ENCODE measurements around the gene SIAH2.
A peak's percentile ranks its signal among the peaks of the same experiment; 100 is the strongest.

Gene SIAH2

GRCh38 chr3:150733373-150733935, 29.5 kb downstream of the SIAH2 start:
- Histone ChIP-seq H3K9ac (ENCODE audit: insufficient read length) (no peak overlapping the region), H3K36me3 (ENCODE audit: insufficient read depth, low read length) (no peaks in the 10 kb centered on the region), H3K9me3 (ENCODE audit: low read depth, low read length) (no peaks in the 10 kb centered on the region), H3K4me3 (peak overlapping the region; percentile 55), H3K27ac (peak overlapping the region; percentile 50)
- peak; percentile 92 for DNase-seq (ENCODE audit: low read depth, low spot score)
- TF ChIP-seq FOXP2 (optimal IDR thresholded peaks at IDR 0.05; ENCODE audit: control extremely low read depth, extremely low read length, insufficient read depth) (peak; percentile 54), POLR2AphosphoS5 (IDR thresholded peaks at IDR 0.05; ENCODE audit: borderline replicate concordance, low read depth, low read length) (peak; percentile 64), EZH2 (IDR thresholded peaks at IDR 0.05) (no peak)

DNA sequence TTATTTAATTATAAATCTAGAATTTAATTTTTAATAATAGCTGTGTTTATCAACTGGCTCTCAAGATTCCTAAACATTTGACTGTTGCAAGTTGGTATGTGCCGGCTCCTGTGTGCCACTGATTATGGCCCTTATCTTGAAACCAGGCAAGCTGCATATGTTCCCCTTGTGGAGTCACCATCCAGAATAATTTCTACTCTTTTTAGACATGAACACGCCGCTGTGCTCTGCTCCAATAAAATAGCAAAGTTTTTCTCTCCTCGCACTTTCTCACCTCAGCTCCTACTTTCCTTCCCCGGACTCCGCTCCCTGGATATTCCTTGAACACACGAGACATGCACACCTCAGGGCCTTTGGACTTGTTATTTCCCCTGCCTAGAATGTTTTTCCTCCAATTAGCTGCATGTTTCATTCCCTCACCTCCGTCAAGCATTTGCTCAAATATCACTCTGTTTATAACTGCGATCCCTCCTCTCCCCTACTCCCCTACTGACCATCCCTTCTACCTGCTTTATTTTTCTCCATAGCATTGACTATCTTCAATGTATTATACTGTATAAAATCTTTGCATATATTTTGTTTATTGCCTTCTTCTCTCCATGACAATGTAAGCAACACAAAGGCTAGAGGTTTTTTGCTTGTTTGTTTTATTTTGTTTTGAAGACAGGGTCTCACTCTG, 33.1 kb downstream of the SIAH2 start:
- Histone ChIP-seq H3K9ac (ENCODE audit: insufficient read length) (no peak overlapping the region), H3K4me3 (no peak overlapping the region), H3K27ac (no peak overlapping the region), H3K9me3 (ENCODE audit: low read depth, low read length) (no peaks in the 10 kb centered on the region), H3K36me3 (ENCODE audit: insufficient read depth, low read length) (no peaks in the 10 kb centered on the region)
- no peak for TF ChIP-seq POLR2AphosphoS5 (IDR thresholded peaks at IDR 0.05; ENCODE audit: borderline replicate concordance, low read depth, low read length)
- no peak for TF ChIP-seq FOXP2 (optimal IDR thresholded peaks at IDR 0.05; ENCODE audit: control extremely low read depth, extremely low read length, insufficient read depth)
- no peak for TF ChIP-seq EZH2 (IDR thresholded peaks at IDR 0.05)
- DNase-seq (ENCODE audit: low read depth, low spot score), result no peak

- Histone ChIP-seq H3K4me3 (no peak overlapping the region), H3K36me3 (ENCODE audit: insufficient read depth, low read length) (no peaks in the 10 kb centered on the region), H3K27ac (no peak overlapping the region), H3K9ac (ENCODE audit: insufficient read length) (peak overlapping the region; percentile 0), H3K9me3 (ENCODE audit: low read depth, low read length) (no peaks in the 10 kb centered on the region)
- no peak for TF ChIP-seq FOXP2 (optimal IDR thresholded peaks at IDR 0.05; ENCODE audit: control extremely low read depth, extremely low read length, insufficient read depth)
- TF ChIP-seq POLR2AphosphoS5 (IDR thresholded peaks at IDR 0.05; ENCODE audit: borderline replicate concordance, low read depth, low read length), result no peak
- no peak for TF ChIP-seq EZH2 (IDR thresholded peaks at IDR 0.05)
- no peak for DNase-seq (ENCODE audit: low read depth, low spot score)
Measured at GRCh38 chr3:150727653-150728502, 35.1 kb downstream of the SIAH2 start.

GRCh38 chr3:150725548-150725947, 37.4 kb downstream of the SIAH2 start:
- no peak for DNase-seq (ENCODE audit: low read depth, low spot score)
- H3K27ac ChIP-seq, result no peak overlapping the region
- no peak for TF ChIP-seq POLR2AphosphoS5 (IDR thresholded peaks at IDR 0.05; ENCODE audit: borderline replicate concordance, low read depth, low read length)
- no peak for TF ChIP-seq EZH2 (IDR thresholded peaks at IDR 0.05)
- TF ChIP-seq FOXP2 (optimal IDR thresholded peaks at IDR 0.05; ENCODE audit: control extremely low read depth, extremely low read length, insufficient read depth), result no peak
- no peaks in the 10 kb centered on the region for H3K36me3 ChIP-seq (ENCODE audit: insufficient read depth, low read length)
- no peaks in the 10 kb centered on the region for H3K9me3 ChIP-seq (ENCODE audit: low read depth, low read length)
- H3K9ac ChIP-seq (ENCODE audit: insufficient read length), result no peak overlapping the region
- H3K4me3 ChIP-seq, result no peak overlapping the region

- H3K9ac ChIP-seq (ENCODE audit: insufficient read length), result no peak overlapping the region
- H3K36me3 ChIP-seq (ENCODE audit: insufficient read depth, low read length), result no peaks in the 10 kb centered on the region
- H3K27ac ChIP-seq, result no peak overlapping the region
- DNase-seq (ENCODE audit: low read depth, low spot score), result no peak
- no peak overlapping the region for H3K4me3 ChIP-seq
- TF ChIP-seq POLR2AphosphoS5 (IDR thresholded peaks at IDR 0.05; ENCODE audit: borderline replicate concordance, low read depth, low read length), result no peak
- TF ChIP-seq FOXP2 (optimal IDR thresholded peaks at IDR 0.05; ENCODE audit: control extremely low read depth, extremely low read length, insufficient read depth), result no peak
- TF ChIP-seq EZH2 (IDR thresholded peaks at IDR 0.05), result no peak
- no peaks in the 10 kb centered on the region for H3K9me3 ChIP-seq (ENCODE audit: low read depth, low read length)
Measured at GRCh38 chr3:150723946-150724345, 39.0 kb downstream of the SIAH2 start.

DNA sequence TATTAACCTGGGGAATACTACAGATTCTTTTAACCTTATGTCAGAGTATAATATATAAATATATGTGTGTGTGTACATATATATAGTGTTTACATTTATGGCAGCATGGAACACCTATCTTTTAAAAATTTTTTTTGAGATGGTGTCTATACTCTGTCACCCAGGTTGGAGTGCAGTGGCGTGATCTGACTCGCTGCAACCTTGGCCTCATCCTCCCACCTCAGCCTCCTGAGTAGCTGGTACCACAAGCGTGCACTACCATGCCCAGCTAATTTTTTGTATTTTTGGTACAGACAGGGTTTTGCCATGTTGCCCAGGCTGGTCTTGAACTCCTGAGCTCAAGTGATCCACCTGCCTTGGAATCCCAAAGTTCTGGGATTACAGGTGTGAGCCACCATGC, 40.7 kb downstream of the SIAH2 start:
- DNase-seq (ENCODE audit: low read depth, low spot score), result no peak
- Histone ChIP-seq H3K36me3 (ENCODE audit: insufficient read depth, low read length) (no peaks in the 10 kb centered on the region), H3K4me3 (no peak overlapping the region), H3K9ac (ENCODE audit: insufficient read length) (no peak overlapping the region), H3K27ac (no peak overlapping the region), H3K9me3 (ENCODE audit: low read depth, low read length) (no peaks in the 10 kb centered on the region)
- no peak for TF ChIP-seq POLR2AphosphoS5 (IDR thresholded peaks at IDR 0.05; ENCODE audit: borderline replicate concordance, low read depth, low read length)
- TF ChIP-seq EZH2 (IDR thresholded peaks at IDR 0.05), result no peak
- TF ChIP-seq FOXP2 (optimal IDR thresholded peaks at IDR 0.05; ENCODE audit: control extremely low read depth, extremely low read length, insufficient read depth), result no peak

DNA sequence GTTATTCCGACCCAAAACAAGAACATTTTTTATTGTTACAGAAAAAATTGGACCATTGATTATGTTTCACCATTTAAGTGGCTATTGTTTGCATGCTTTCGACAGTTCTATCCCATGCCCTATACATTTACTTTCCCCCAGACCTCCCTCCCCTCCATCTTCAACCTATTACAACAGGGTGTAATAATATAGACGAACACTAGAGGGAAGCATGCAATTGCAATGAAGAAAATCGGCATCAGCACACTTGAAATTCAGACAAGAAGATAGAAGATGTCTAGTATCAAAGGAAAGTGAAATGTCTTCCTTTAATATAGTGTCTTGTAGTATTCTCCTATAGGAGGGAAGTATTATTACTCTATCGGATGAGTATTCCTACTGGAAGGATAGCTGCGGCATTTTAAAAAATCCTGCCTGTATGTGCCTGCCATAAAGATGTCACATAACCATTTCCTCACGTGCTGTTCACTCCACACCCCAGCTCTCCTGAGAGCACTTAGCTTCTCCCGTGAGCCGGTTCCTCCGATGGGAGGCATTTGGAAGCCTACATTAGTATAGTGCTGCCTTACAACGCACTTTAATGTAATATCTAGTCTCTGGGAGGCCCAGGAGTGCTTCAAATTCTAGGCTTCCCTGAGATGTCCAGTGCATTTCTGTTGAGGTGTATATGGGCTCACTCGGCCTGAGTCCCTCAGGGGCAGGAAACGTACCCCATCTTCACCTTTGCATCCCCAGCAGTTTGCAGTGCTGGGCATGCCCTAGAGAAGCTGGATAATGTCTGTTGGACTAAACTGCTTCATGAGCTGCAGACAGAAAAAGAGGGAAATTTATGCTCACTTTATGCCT, 41.5 kb downstream of the SIAH2 start:
- TF ChIP-seq POLR2AphosphoS5 (IDR thresholded peaks at IDR 0.05; ENCODE audit: borderline replicate concordance, low read depth, low read length) (no peak), EZH2 (IDR thresholded peaks at IDR 0.05) (no peak), FOXP2 (optimal IDR thresholded peaks at IDR 0.05; ENCODE audit: control extremely low read depth, extremely low read length, insufficient read depth) (no peak)
- H3K9ac ChIP-seq (ENCODE audit: insufficient read length), result no peak overlapping the region
- H3K36me3 ChIP-seq (ENCODE audit: insufficient read depth, low read length), result no peaks in the 10 kb centered on the region
- H3K4me3 ChIP-seq, result 0 out of 2 replicates have a peak overlapping the region, but pooled peaks have one; percentile 24
- H3K27ac ChIP-seq, result no peak overlapping the region
- DNase-seq (ENCODE audit: low read depth, low spot score), result no peak
- H3K9me3 ChIP-seq (ENCODE audit: low read depth, low read length), result no peaks in the 10 kb centered on the region

All from SK-N-MC (cell line).